ENCODE data around the gene TP53TG3F. TPM values are rescaled to one million over a fixed set of nuclear protein-coding genes. Genes with fewer than 3 reads are reported as not detected.

TP53TG3F gene
- not detected for total RNA-seq

GRCh38 chr16:33459312-33459711, at the start of gene TP53TG3F:
Gene TP53TG3F, plus strand, starts transcription at chr16:33459612. Its CDS starts 68 bp downstream, at chr16:33459680.

Small RNA genes within 50 kb of the gene (small RNA-seq; reads per million reads assigned to genes)
- gene AC136944.5 (not detected), gene AC136944.6 (not detected)

Other genes with a start within 250 kb of the TP53TG3F start
- gene TP53TG3E, start 155.3 kb upstream of the TP53TG3F start, total RNA-seq, result not detected
- gene TP53TG3B, start 98.8 kb upstream of the TP53TG3F start, total RNA-seq, result not detected

Measured in diencephalon (tissue), 1 donor.